GM12865 (cell line): Measurements from ENCODE around the gene PGRMC2.
"Not testable (repeated sequence)": the region's sequence is repeated elsewhere in the genome, so short reads cannot be mapped to it uniquely, and the experiment has no call there.

Source experiments
- DNase-seq: peaks from one replicate; pipeline ENCODE4 v3.0.0; 2010; ENCODE audit warnings: low read depth
- H3K4me3 ChIP-seq: 2 replicates; pipeline ENCODE4 v1.5.1; 2011; ENCODE audit warnings: mild to moderate bottlenecking, low read depth, low read length, control low read depth
- TF ChIP-seq, protein P1 (sequence below): IDR thresholded peaks from 2 replicates; pipeline ENCODE4 v1.5.1; 2011; ENCODE audit warnings: low read length, control low read depth, low read depth, inconsistent platforms; ENCODE audit not compliant: insufficient read depth; ENCODE audit errors: missing control alignments

Gene PGRMC2

DNA sequence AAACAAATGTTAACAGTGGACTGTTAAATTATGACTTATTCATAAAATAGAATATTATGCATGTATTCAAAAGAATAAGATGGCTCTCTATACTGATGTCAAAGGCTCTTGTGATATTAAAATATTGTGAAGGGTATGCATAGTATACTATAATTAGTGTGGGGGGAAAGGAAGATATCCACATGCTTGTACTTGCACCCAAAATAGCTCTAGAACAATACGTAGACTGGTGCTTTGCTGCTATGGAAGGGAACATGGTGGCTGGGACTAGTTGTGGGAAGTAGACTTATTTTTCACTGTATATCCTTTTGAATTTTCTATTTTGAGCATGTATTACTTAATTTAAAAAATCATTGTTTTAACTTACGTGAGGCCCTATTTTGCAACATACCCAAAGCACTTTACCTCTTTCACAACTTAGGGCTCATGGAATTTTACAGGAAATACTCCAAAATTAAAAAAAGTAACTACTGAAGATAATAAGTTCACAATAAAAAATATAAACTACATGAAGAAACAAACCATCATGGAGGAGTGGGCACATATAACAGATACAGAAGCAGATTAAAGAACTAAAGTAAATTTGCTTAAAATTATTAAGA is 7.9 kb downstream of the PGRMC2 start:
- no peak for DNase-seq
- H3K4me3 ChIP-seq = no peak overlapping the region
- TF ChIP-seq, protein P1, sequence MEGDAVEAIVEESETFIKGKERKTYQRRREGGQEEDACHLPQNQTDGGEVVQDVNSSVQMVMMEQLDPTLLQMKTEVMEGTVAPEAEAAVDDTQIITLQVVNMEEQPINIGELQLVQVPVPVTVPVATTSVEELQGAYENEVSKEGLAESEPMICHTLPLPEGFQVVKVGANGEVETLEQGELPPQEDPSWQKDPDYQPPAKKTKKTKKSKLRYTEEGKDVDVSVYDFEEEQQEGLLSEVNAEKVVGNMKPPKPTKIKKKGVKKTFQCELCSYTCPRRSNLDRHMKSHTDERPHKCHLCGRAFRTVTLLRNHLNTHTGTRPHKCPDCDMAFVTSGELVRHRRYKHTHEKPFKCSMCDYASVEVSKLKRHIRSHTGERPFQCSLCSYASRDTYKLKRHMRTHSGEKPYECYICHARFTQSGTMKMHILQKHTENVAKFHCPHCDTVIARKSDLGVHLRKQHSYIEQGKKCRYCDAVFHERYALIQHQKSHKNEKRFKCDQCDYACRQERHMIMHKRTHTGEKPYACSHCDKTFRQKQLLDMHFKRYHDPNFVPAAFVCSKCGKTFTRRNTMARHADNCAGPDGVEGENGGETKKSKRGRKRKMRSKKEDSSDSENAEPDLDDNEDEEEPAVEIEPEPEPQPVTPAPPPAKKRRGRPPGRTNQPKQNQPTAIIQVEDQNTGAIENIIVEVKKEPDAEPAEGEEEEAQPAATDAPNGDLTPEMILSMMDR = no peak

GRCh38 chr4:128277856-128278255 is 9.8 kb downstream of the PGRMC2 start:
- no peak for DNase-seq
- TF ChIP-seq, protein P1 = no peak
- no peak overlapping the region for H3K4me3 ChIP-seq

DNA sequence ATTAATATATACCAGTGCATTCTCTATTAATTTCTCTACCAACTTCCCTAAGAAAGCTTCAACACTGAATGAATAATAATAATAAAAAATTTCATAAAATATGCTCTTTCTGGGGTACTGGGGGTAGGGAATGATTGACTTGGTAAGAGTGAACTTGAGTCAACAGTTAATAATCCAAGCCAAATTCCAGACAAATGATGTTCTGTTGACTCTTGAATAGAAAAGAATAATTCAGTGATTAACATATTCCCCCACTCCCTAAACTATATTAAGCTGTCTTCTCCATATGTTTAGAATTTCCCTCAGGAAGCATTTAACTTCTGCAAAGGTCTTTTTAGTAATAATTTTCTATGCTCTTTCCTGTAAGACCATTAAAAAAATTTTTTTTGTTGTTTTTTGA is 12.3 kb downstream of the PGRMC2 start:
- no peak for DNase-seq
- TF ChIP-seq, protein P1 = no peak
- no peak overlapping the region for H3K4me3 ChIP-seq

DNA sequence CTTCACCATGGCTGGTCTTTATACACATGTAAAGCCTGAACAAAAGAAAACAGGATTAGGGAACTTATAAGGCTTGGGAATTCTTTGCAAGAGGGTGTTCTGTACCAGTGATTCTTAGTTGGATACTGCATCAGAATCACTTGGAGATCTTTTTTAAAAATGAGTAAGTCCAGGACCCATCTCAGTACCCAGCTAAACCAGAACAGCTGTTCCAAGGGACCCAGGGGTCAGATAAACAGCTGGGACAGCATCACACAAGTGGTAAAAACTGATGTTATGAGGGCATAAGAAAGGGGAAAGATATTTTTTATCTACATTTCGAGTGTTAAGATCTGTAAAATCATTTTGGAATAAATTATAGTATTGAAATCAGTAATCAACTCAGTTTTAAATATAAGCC is 16.1 kb downstream of the PGRMC2 start:
- TF ChIP-seq, protein P1 = no peak
- no peak overlapping the region for H3K4me3 ChIP-seq
- DNase-seq = no peak

- DNase-seq = no peak
- TF ChIP-seq, protein P1 = no peak
- no peak overlapping the region for H3K4me3 ChIP-seq
Measured at GRCh38 chr4:128268970-128269369, 18.6 kb downstream of the PGRMC2 start.

- TF ChIP-seq, protein P1 = no peak
- no peak overlapping the region for H3K4me3 ChIP-seq
- DNase-seq = no peak
Measured at GRCh38 chr4:128267745-128268144, 19.9 kb downstream of the PGRMC2 start.

DNA sequence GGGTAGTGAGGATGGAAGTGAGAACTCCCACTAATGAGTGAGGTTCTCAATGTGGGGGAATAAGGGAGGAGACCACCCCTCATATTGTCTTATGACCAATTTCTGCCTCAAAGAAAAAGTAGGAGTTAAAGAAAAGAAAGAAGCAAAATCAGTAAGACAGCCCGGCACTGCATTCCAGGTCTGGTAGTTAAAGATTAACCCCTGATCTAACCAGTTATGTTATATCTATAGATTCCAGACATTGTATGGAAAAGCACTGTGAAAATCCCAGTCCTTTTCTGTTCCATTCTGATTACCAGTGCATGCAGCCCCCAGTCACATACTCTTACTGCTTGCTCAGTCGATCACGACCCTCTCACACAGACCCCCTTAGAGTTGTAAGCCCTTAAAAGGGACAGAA is 20.4 kb downstream of the PGRMC2 start:
- H3K4me3 ChIP-seq, DNase-seq: not testable (repeated sequence)

- not testable (repeated sequence) for DNase-seq
Measured at GRCh38 chr4:128265550-128265949, 22.1 kb downstream of the PGRMC2 start.

DNA sequence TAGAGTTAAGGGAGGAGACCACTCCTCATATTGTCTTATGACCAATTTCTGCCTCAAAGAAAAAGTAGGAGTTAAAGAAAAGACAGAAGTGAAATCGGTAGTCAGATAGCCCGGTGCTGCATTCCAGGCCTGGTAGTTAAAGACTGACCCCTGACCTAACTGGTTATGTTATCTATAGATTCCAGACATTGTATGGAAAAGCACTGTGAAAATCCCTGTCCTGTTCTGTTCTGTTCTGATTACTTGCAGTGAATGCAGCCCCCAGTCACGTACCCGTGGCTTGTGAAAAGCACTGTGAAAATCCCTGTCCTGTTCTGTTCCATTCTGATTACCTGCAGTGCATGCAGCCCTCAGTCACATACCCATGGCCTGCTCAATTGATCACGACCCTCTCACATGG is 27.7 kb downstream of the PGRMC2 start:
- H3K4me3 ChIP-seq, DNase-seq: not testable (repeated sequence)

More at GRCh38 chr4:128265550-128265949, 22.1 kb downstream of the PGRMC2 start:
- not testable (repeated sequence) for H3K4me3 ChIP-seq

- not testable (repeated sequence) for DNase-seq, H3K4me3 ChIP-seq
Measured at GRCh38 chr4:128258166-128258565, 29.4 kb downstream of the PGRMC2 start.
